Germinal center (tissue), 1 donor: ENCODE results near the gene TEX12.
"Not testable (repeated sequence)": the region's sequence is repeated elsewhere in the genome, so short reads cannot be mapped to it uniquely, and the experiment has no call there.

Experiments
- DNase-seq: peaks from one replicate; pipeline ENCODE4 v3.0.0; 2012; ENCODE audit warnings: mixed read lengths, low spot score

Gene TEX12, protein sequence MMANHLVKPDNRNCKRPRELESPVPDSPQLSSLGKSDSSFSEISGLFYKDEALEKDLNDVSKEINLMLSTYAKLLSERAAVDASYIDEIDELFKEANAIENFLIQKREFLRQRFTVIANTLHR

DNA sequence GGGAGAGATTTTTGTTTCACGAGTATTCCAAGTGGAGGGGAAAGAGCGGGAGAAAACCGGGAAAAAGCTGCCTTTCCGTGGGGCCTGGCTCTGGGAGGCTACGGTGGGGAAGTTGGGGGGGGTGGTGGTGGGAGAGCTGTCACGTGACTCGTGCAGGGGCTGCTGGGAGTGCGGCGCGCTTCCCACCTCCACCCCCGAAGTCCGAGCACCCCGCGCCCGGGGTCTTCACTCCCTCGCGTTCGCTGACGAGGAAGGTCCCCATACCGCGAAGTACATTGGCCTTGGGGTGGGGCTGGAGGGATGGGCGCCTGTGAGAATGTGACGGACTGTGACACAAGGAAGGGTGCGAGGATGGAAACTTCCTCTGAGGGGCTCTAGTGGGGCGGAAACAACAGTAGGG, at the start of gene TEX12:
TEX12 (plus strand) TSS at position 228 of the 400 bp plus-strand sequence. CDS start 1,897 bp downstream, outside the sequence.
- no peak for DNase-seq

DNA sequence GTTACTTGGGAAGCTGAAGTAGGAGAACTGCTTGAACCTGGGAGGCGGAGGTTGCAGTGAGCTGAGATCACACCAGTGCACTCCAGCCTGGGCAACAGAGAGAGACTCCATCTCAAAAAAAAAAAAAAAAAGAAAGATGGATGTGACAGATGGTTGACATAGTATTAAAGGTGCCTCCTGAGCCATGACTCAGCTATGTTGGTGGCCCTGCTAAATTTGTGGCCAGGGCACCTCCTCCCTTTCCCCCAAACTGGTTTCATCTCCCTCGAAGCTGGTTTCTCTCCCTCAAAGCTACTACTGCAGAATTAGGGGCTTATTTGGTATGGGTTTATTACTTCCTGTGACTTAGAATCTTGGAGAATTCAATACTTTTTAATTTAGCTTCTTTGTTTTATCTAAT, 49.0 kb upstream of the TEX12 start:
- no peak for DNase-seq

DNA sequence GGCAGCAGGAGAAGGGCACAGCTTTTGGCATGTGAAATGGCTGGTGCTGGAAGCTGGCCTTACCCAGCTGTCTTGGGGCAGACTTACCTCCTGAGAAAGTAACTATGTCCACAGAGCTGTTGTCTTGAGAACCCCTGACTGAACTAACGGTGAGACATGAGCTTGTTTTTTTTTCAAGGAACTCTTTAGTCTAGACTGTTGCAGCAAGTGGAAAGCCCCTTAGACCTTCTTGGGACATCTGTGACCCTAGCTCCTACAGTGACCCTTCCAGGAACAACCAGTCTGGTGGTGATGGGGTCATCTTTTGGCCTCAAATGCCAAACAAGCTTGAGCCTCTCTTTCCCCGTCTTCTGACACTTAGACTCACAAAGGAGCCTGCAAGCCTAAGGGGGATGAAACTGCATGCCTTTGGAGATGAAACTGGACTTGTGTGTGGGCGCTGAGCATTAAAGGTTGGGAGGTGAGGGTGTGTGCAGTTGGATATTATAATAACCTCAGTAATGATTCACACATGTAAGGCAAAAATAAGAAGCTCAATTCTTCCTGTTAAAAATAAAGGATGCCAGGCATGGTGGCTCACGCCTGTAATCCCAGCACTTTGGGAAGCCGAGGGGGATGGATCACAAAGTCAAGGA, 45.1 kb upstream of the TEX12 start:
- DNase-seq: no peak

DNA sequence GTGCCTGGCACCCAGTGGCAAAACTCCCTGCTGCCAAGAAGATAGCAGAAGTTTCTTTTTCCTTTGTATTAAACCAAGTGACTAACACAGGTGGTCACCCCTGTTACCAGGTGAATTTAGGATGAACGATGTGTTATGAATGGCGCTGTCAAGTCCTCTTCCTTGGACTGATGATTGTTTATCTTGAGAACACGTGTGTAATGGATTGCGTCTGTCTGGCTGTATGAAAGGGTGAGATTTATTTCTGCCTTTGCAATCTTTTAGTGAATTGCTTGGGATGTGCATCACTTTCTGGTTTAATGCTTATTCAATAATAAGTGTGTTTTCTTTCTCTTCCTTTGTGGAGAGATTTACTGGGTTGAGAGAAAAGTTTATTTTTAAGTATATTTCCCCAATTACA, 44.0 kb upstream of the TEX12 start:
- DNase-seq: no peak

DNA sequence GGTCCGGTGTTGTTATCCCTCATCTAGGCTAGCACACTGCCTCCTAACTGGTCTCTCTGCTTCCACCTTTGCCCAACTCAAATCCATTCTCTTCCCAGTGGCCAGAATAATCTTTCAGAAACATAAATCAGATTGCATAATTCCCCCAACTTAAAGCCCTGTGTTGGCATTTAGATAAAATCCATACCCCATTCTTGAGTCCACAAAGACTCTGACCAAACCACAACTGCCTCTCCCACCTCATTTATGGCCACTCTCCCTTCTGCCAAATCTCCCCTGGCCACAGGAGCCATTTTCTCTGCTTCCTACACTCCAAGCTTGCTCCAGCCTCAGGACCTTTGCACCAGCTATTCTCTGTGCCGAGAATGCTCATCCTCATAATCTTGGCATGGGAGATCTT, 40.1 kb upstream of the TEX12 start:
- no peak for DNase-seq

DNA sequence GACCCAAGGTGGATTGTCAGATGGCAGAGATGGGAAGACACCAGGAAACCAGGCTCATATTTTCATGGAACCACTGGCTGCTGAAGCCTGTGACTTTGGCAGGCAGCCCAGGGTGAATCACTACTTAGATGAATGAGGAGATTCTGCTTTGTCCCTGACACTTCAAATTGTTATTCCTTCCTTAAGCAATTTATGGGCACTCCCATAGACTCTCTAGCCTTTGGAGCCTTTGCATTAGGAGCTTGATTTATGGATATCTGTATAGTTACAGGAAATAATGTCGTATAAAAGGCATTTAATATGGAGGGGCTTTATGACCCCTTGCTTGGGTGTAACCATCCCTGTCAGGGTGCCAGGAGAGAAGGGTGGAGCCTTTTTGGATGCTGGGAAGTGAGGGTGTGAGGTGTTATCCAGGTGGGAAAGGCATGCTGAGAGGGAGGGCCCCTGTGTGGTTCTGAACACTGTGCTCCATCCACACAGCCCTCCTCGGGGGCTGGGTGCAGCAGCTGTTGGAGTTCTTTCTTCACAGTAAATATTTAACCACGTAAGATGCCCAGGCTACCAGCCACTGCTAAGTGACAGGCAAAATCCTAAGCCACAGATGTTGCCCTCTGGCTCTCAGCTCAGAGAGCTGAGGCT, 38.6 kb upstream of the TEX12 start:
- no peak for DNase-seq

DNA sequence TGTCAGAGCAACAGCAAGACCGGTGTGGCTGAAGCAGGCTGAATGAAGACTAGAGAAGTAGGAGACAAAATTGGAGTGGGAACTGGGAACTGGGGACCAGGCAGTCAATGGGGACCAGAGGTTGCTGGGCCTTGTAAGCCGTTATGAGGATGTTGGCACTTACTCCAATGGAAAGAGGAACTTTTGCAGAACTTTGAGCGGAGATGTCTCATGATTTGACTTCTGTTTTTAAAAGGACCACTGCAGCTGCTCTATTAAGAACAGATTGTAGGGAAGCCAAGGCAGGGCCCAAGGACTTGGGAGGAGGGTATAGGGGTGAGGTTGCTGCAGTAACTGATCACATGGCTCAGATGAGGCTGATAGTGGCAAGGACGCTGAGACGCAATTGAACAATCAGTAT, 37.5 kb upstream of the TEX12 start:
- DNase-seq: no peak

DNA sequence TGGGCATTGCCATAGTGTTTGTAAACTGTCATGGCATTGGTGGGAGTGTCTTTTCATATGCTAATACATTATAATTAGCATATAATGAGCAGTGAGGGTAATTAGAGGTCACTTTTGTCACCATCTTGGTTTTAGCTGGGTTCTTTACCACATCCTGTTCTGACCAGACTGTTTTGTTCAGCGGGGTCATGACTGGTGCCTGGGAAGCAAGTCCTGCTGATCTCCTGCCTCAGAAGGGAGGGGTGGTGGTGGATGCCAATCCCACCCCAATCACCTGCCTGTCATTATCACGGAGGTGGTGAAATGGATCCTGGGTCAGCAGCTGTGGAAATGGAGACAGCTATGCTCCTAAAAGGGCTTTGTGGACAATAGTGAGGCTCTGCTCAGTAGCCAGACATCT, 34.4 kb upstream of the TEX12 start:
- no peak for DNase-seq

DNA sequence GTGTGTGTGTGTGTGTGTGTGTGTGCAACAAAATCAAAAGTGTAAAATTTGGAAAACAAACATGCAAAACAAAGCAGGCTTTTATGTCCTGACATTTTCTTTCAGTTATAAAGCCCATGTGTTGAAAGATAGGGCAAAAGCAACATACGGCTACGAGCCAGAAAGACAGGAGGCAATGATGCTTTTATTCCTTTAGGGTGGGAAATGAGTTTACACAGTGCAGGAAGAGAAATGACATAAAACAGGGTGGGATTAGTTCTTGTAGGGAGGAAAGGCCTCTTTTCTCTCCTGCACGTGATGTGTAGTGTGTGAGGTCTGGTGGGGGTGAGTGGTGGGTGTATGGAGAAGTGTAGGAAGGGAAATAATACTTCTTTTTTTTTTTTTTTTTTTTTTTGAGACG, 32.7 kb upstream of the TEX12 start:
- no peak for DNase-seq

DNA sequence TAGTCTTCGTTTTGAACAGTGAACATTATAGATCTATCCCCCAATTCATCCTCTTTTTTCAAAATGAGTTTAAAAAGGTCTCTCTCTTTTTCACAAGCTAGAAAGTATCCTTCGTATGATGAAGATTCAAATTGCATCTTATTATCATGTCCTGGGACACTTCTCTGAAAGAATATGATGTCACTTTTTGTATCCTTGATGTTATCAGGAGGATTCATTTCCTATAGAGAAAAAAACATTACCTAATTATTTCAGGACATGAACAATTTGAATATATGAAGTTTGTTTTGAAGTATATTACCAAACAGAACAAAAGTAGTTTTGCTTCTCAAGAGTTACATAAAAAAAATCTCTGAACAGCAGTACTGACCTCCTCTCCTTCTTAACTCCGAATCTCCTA, 23.6 kb upstream of the TEX12 start:
- DNase-seq: no peak

DNA sequence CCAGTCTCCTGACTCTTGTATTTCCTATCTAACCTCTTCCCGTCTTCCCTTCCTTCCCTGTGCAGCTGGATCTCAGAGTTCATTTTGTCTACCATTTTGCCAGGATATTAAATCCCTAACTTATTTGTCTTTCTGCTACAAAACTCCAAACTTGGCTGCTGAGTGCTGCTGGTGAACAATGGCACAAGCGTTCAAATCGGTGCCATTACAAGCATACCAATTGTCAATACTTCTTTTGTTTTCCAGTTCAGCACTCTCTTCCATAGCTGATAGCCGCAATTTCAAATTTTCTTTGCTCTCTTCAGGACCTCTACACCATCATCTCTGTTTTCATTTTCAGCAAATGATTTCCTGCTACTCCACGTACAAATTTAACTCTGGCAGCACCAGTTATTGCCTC, 16.7 kb upstream of the TEX12 start:
- no peak for DNase-seq

DNA sequence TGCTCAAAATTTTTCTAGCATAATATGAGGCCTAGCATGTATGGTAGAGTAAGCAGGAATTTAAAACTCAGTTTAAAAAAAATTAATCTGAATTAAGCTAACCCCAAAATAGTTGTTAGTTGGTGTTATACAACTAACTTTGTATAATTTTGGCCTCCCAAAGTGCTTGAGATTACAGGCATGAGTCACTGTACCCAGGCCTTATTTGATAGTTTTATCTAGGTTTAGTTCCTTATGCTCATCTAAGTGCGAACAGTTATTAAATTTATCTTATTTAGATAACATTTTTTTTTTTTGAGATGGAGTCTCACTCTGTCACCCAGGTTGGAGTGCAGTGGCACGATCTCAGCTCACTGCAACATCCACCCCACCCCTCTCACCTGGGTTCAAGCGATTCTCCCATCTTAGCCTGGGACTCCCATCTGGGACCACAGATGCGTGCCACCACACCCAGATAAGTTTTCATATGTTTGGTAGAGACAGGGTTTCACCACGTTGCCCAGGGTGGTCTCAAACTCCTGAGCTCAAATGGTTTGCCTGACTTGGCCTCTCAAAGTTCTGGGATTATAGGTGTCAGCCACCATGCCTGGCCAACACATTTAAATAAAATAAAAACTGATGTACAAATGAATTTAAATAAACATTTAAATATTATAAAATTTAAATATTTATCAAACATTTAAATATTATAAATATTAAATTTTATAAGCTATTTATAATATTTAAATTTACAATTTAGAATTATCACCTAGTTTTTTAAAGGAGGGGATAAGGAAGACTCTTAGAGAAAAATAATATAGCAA, 10.8 kb upstream of the TEX12 start:
- no peak for DNase-seq

DNA sequence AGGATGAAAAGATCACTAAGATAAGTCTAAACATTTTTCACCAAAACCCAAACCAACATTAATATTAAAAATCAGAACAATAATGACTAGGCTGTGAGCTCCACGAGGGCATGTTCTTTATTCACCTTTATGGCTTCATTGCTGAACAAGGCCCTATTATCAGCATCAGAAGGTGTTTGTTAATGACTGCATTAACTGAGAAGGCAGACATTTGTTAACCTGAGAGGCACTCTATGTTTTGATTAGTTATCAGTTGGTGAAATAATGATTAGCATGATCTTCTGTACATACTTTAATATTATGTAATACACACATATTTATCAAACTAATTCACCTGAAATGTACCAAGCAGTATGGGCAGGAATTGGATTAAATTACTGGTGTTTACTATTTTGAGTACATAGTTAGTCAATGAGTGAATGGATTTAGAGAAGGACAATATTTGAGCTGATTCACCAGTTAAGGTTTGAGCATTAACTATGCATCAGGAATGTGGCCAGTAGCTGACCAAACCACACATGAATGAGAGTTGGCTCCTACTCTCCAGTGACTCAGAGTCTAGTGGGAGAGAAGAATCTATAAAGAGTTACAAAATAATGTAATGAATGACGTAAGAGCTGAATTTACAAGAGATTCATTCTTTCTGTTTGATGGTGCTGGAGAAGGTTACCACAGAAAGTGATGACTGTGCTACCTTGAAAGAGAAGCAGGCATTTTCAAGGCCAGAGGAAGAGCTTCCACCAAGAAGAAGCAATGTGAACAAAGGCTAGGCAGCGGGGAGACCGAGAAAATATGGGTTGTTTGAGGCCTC, 10.0 kb upstream of the TEX12 start:
- no peak for DNase-seq

DNA sequence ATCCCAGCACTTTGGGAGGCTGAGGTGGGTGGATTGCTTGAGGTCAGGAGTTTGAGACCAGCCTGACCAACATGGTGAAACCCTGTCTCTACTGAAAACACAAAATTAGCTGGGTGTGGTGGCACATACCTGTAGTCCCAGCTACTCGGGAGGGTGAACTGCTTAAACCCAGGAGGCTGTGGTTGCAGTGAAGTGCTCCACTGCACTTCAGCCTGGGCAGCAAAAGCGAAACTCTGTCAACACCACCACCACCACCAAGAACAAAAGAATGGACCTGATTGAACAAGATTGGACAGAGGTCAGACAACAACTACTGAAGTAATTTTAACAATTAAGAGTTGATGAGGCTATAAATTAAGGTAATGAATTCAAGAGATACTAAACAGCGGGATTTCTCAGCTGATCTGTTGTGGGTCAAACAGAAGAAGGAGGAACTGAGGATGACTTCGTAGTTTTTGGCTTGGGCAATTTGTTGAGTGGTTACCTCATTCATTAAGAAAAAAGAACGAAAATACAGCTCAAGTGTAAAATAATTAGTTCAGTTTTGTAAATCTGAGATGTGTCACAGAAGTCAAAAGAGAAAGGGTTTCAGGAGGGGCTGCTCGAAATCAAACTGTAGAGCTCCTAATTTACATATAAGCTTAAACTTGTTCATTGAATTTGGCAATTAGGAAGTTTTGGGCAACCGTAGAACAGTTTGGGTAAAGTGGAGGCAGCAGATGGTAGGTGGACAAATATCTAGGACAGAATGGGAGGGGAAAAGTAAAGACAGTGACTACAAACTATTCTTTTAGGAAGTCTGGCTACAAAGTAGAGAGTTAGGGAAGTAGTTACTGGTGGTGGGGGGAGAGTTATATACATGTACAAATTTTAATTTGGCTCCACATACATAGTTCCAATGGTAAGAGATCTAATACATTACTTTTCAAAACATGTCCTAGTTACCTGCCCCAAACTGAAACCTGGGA, 7.8 kb upstream of the TEX12 start:
- DNase-seq: no peak

DNA sequence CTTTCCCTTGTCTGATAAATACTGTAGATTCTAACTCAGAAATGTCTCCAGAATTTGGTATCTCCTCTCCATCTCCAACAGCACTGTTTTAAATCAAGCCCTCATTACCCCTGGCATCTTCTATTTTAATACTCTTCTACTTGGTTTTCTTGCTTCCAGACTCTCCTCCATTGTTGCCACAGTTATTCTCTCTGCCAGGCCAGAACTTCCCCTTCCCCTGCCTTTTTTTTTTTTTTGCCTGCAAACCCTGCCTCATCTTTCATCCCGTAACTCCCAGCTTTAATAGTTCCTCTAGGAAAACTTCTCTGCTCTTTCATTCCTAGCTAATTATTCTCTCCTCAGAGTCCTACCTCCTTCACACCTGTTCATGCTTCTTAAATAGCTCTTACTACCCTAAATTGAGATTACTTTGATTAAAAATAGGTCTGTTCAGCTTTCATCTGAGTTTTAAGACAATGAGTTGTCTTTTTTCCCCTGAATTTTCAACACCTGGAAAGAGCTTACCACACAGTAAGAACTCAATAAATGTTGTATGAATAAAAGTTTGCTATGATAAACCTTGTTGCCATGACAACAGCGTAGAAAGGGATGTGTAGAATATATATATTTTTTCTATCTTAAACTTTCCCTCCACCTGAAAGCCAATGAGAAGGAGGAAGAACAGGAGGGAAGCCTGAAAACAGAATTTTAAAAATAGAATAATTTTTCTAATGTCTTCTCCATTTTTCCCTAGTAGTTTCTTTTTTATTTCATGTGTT, 6.9 kb upstream of the TEX12 start:
- no peak for DNase-seq

DNA sequence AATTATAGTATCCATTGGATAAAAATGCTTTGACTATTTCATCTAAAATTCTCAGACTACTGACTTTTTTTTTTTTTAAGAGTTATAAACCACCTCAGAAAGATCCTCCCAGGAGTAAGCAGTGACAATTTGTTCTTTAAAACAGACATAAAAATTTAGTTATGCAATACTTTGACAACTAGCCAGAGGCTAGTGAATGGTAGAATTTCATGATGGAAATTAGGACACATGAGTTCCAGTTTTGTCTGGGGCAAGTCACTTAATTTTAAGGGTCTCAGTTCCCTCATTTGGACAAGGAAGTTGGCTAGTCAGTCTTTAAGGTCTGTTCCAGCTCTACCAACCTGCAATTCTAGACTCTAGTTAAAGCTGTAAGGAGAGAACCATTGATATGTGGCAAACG, 6.2 kb upstream of the TEX12 start:
- no peak for DNase-seq

DNA sequence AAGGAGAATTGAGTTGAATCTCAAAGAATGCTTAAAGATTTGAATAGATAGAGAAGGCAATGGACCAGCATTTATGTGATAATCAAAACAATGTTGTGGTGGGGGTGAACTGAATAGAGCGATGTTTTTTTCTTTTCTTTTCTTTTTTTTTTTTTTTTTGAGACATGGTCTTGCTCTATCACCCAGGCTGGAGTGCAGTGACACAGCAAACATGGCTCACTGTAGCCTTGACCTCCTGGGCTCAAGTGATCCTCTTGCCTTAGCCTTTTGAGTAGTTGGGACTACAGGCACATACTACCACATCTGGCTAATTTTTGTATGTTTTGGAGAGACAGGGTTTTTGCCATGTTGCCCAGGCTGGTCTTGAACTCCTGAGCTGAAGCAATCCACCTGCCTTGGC, 5.0 kb upstream of the TEX12 start:
- DNase-seq: not testable (repeated sequence)

DNA sequence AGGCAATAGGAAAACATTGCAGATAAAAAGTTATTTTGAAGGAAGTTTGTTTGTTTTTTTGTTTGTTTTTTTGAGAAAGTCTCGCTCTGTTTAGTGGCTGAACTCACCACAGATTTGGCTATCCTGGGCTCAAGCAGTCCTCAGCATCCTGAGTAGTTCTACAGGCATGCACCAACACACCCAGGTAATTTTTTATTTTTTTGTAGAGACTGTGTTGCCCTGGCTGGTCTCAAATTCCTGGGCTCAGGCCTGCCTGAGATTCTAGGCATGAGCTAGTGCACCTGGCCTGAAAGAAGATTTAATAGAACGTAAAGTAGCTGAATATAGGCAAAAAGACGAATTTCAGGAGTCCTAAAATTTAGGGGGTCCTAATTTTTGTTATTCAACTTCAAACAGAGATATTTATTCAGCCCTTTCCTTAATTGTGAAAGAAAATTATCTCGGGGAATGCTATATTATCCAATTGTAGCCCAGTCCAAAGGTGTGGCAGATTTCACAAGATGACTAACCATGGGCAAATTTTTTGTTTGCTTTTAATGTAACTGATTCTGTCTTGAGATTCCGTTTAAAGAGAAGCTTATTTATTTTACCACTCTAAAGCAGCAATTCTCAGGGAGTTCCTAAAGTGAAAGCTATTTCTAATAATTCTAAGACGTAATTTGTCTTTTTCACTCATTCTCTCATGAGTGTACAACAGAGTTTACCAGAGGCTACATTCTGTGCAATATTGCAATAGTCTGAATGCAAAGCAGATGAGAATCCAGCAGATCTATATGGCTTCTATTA, 4.2 kb upstream of the TEX12 start:
- DNase-seq: no peak

DNA sequence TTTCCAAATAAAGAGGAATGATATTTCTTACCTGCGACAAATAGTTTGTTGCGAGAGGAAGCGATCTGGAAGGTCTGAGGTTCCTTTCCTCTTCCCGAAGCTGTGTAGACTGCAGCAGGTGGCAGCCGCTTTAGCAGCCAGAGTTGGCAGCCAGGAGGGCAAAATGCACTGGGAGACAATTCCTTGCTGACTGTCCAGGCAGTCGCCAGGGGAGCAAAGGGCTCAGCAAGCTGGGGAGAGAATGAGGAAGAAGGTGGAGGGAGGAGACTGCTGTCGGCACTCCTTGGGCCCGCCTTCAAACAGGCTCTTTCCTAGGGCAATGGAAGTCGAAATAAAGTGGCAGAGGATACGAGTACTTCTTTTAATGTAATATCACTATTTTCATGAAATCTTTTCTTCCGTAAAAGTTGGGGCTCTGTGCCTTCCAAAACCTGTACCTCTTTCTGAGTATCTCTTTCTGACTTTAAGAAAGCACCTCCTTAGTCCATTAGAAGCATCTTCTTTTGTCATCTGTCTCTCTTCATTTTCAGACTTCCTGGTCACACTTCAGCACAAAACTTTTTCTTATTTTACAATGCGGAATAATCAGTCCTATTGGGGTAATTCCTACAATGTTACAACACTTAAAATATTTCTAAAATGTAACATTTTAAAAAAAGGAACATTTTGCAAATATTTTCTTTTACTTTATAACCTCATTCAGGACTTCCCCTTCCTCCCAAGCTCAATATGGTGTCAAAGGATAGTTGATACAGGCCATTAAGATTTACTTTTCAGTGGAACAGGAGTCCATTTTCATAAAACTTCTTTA, 3.1 kb upstream of the TEX12 start, which contains the start of gene IL18:
IL18 (minus strand) TSS at position 220 of the 811 bp plus-strand sequence. CDS start 9,041 bp downstream, outside the sequence.
- no peak for DNase-seq
